Activated CD4-positive, alpha-beta T cell treated with anti-CD3 and anti-CD28 coated beads for 36 hours (primary cell): ENCODE data around the gene OR10J4. TPM values are rescaled to one million over a fixed set of nuclear protein-coding genes. Genes with fewer than 3 reads are reported as not detected.

Experiments
- ATAC-seq: fragments of 200-7000 bp; cut with Tn5 transposase; one replicate; pipeline ENCODE4 v1.10.0; 2021; ENCODE audit warnings: mild to moderate bottlenecking, moderate library complexity
- CTCF ChIA-PET: fragments of 350-600 bp; sonication (Branson Sonifier 250); formaldehyde crosslinking; loops from one replicate; lab custom pipeline; 2021; ENCODE audit warnings: antibody characterized with exemption; lab: Charles Lee
- POLR2A ChIA-PET: fragments of 350-600 bp; sonication (Branson Sonifier 250); formaldehyde crosslinking; loops from one replicate; lab custom pipeline; 2021; ENCODE audit warnings: antibody characterized with exemption, inconsistent platforms; lab: Charles Lee
- DNase-seq: peaks from one replicate; pipeline ENCODE4 v3.0.0-alpha.2; 2020
- H3K27ac Mint-ChIP-seq: one replicate; pipeline ENCODE4 v1.8.0; 2021; ENCODE audit warnings: mixed read lengths
- H3K27me3 Mint-ChIP-seq: one replicate; pipeline ENCODE4 v1.8.0; 2021; ENCODE audit warnings: mixed read lengths
- H3K36me3 Mint-ChIP-seq: one replicate; pipeline ENCODE4 v1.8.0; 2021; ENCODE audit warnings: low read depth, mixed read lengths
- H3K4me1 Mint-ChIP-seq: one replicate; pipeline ENCODE4 v1.8.0; 2021; ENCODE audit warnings: mixed read lengths
- H3K4me3 Mint-ChIP-seq: one replicate; pipeline ENCODE4 v1.8.0; 2021; ENCODE audit warnings: mild to moderate bottlenecking, moderate library complexity, mixed read lengths
- H3K9me3 Mint-ChIP-seq: one replicate; pipeline ENCODE4 v1.8.0; 2021; ENCODE audit warnings: low read depth, mixed read lengths
- intact Hi-C, 2 experiments: fragments of 100-400 bp; cut with DNase I in 1 of 2; cut with micrococcal nuclease in 1 of 2; formaldehyde crosslinking; loops; one replicate each; pipeline versions ENCODE4 v1.14.2 to v1.15.1; 2022 to 2024; cut with DNase I, micrococcal nuclease
- total RNA-seq, 2 experiments: library from RNA; stranded (reverse); gene quantifications; one replicate each; pipeline ENCODE4 v1.2.3, GENCODE V29; 2021

OR10J4 gene
- not detected for total RNA-seq

DNA sequence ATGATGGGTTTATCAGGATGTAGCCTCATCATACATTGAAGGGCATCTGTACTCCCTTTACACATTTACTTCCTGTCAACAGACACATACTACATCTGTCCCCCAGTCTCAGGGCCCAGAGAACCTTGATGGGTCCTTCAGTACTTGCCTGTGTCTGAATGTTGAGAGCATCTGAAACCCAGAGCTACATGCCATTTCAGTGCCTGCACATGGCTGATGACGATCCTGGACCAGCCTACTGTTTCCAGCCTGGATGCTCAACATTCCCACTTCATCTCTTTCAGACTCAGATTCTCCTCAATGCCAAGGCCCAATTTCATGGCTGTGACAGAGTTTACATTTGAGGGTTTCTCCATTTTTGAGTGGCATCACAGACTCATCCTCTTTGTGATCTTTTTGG, at the start of gene OR10J4:
Gene OR10J4, plus strand, starts transcription at position 301 of the 400 bp plus-strand sequence.
- no peaks in the 10 kb centered on the region for H3K4me1 Mint-ChIP-seq
- no peak within 1 kb of the TSS for H3K4me3 Mint-ChIP-seq
- peaks cover 5% of the 10 kb centered on the region for H3K27me3 Mint-ChIP-seq
- no peaks in the 10 kb centered on the region for H3K36me3 Mint-ChIP-seq
- no peaks in the 10 kb centered on the region for H3K9me3 Mint-ChIP-seq
- ATAC-seq (no peak), DNase-seq (no peak)
- ChIA-PET POLR2A (no interaction called here), CTCF (no interaction called here)
- no peak within 1 kb of the TSS for H3K27ac Mint-ChIP-seq
- intact Hi-C loops: no loop called here

- POLR2A ChIA-PET: no interaction called here
- H3K4me1 Mint-ChIP-seq: no peaks in the 10 kb centered on the region
These were observed 25.2 kb upstream of the OR10J4 start for GRCh38 chr1:159406821-159407220.

DNA sequence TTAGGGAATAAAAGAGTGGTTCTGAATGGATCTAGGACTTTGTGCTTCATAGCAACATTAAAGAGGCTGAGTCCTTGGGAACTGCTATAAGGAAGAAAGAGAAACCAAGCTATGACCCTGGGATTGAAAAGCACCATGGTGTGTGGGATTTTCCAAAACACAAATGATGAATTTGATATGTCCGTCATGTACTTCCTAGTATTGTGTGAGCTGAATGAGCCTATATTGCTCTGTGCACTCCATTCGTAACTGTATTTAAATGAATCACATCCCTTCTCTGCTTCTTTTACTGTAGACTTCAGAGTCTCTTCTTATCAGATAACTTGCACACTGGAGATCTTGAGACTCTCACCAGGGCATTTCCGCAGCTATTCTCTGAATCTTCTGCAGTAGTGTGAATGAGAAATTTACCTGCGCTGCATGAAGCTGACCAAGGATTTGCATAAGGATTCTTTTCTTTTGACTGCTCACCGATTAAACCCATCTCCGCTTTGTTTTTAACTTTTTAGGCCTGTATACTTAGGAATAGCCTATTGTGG, 23.1 kb upstream of the OR10J4 start:
- Mint-ChIP-seq H3K27me3 (peaks cover 4% of the 10 kb centered on the region), H3K36me3 (no peaks in the 10 kb centered on the region), H3K27ac (no peak overlapping the region), H3K4me1 (no peaks in the 10 kb centered on the region), H3K9me3 (peaks cover 2% of the 10 kb centered on the region), H3K4me3 (no peak overlapping the region)
- intact Hi-C loops: no loop called here
- ATAC-seq (no peak), DNase-seq (no peak)
- ChIA-PET CTCF (no interaction called here), POLR2A (no interaction called here)

More at GRCh38 chr1:159406821-159407220, 25.2 kb upstream of the OR10J4 start:
- DNase-seq (no peak), ATAC-seq (no peak)
- Mint-ChIP-seq H3K9me3 (peaks cover 2% of the 10 kb centered on the region), H3K27me3 (peaks cover 4% of the 10 kb centered on the region), H3K4me3 (no peak overlapping the region), H3K36me3 (no peaks in the 10 kb centered on the region), H3K27ac (no peak overlapping the region)
- CTCF ChIA-PET: no interaction called here
- intact Hi-C loops: no loop called here

DNA sequence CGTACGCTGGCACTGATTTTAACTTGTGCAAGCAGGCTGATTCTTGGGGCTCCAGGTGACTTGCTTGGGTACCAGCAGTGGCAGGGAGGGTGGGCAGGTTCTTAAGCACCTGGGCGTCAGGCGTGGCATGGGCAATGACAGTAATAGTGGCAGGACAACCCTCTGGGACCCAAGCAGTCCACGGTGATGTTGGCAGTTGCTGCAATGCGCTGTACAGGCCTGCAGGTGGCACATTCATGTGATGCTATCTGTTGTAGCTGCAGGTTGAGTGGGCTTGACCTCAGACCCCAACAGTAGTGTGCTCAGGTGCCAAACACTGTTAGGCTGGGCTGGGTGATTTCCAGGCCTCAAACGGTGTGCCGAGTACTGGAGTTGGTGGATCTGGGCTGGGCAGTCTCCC, 10.2 kb upstream of the OR10J4 start:
- ChIA-PET POLR2A (no interaction called here), CTCF (no interaction called here)
- Mint-ChIP-seq H3K27ac (no peak overlapping the region), H3K9me3 (peaks cover 20% of the 10 kb centered on the region), H3K4me3 (no peak overlapping the region), H3K27me3 (peaks cover 8% of the 10 kb centered on the region), H3K36me3 (no peaks in the 10 kb centered on the region), H3K4me1 (no peaks in the 10 kb centered on the region)
- no peak for DNase-seq
- ATAC-seq: no peak
- intact Hi-C loops: no loop called here

DNA sequence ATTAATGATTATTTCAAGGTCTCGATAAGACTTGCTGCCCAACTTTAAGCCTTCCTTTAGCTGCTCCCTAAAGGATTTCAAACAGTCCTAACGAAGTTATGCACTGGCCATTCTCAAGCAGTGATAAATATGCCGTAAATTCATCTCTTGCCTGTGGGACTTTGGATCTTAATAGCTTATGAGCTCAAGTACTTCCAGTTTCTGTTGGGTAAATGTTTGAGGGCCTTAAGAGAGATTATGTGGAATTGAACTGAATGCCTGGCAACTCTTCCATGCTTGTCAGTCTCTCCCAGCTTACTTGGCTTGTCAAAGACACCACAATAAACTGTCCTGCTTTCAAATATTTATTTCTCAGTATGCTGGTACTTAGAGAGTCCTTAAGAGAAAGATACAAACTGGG, 3.5 kb upstream of the OR10J4 start:
- intact Hi-C loops: no loop called here
- Mint-ChIP-seq H3K9me3 (no peaks in the 10 kb centered on the region), H3K4me1 (no peaks in the 10 kb centered on the region), H3K27me3 (peaks cover 7% of the 10 kb centered on the region), H3K4me3 (no peak overlapping the region), H3K36me3 (no peaks in the 10 kb centered on the region), H3K27ac (no peak overlapping the region)
- no peak for ATAC-seq
- CTCF ChIA-PET: no interaction called here
- POLR2A ChIA-PET: no interaction called here
- DNase-seq: no peak

- intact Hi-C loops: no loop called here
- H3K27me3 Mint-ChIP-seq: peaks cover 7% of the 10 kb centered on the region
- H3K4me1 Mint-ChIP-seq: no peaks in the 10 kb centered on the region
- no peaks in the 10 kb centered on the region for H3K9me3 Mint-ChIP-seq
- H3K36me3 Mint-ChIP-seq: no peaks in the 10 kb centered on the region
- ChIA-PET POLR2A (no interaction called here), CTCF (no interaction called here)
- H3K4me3 Mint-ChIP-seq: no peak overlapping the region
- ATAC-seq (no peak), DNase-seq (no peak)
- H3K27ac Mint-ChIP-seq: no peak overlapping the region
These were observed 2.7 kb upstream of the OR10J4 start for GRCh38 chr1:159429074-159429861.

DNA sequence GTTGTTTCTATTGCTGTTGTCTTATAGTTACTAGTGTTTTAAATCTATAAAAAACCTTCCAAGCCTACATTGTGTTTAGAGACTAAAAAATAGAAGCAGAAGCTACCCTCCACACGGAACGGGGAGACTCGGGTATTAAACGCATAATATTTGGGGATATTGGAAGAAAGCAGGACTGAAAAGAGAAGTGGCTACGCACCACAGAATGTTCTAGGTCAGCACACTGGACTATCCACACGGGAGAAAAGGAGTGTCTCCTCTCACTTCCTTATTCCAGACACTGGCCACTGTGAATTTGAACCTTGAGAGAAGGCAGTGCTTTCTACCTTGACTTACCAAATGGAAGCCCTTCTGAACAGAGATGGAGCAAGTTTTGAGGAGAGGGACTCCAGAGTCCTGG, 1.0 kb upstream of the OR10J4 start:
- ATAC-seq (no peak), DNase-seq (no peak)
- CTCF ChIA-PET: no interaction called here
- H3K9me3 Mint-ChIP-seq: no peaks in the 10 kb centered on the region
- POLR2A ChIA-PET: no interaction called here
- intact Hi-C loops: no loop called here
- no peak overlapping the region for H3K4me3 Mint-ChIP-seq
- H3K27me3 Mint-ChIP-seq: peaks cover 5% of the 10 kb centered on the region
- no peaks in the 10 kb centered on the region for H3K36me3 Mint-ChIP-seq
- H3K4me1 Mint-ChIP-seq: no peaks in the 10 kb centered on the region
- H3K27ac Mint-ChIP-seq: no peak overlapping the region

DNA sequence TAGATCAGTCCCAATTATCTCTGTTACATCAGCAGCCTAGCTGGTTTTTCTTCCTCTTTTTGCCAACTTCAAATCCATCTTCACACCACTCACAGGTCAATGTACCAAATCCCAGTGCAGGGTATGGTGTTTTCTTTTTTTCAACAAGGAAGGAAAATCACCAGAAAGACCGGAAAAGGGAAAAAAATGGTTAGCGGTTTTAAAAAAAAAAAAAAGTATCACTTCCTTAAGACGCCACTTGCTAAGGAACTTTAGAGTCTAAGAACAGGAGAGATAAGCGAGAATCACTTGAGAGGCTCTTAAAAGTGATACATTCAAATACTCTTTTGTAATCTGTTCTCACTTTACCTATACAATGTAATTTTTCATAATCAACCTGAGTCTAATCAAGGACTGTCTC, 4.5 kb downstream of the OR10J4 start:
- ChIA-PET POLR2A (no interaction called here), CTCF (interaction anchor here (0.6 to 1.0 kb wide), 2 partner anchors 74 to 1797 kb away, joined by 3 read pairs; no protein-coding TSS in a partner anchor)
- peaks cover 15% of the 10 kb centered on the region for H3K27me3 Mint-ChIP-seq
- DNase-seq (no peak), ATAC-seq (no peak)
- intact Hi-C loops: no loop called here
- H3K36me3 Mint-ChIP-seq: no peaks in the 10 kb centered on the region
- H3K4me3 Mint-ChIP-seq: no peak overlapping the region
- H3K9me3 Mint-ChIP-seq: no peaks in the 10 kb centered on the region
- no peak overlapping the region for H3K27ac Mint-ChIP-seq
- no peaks in the 10 kb centered on the region for H3K4me1 Mint-ChIP-seq

DNA sequence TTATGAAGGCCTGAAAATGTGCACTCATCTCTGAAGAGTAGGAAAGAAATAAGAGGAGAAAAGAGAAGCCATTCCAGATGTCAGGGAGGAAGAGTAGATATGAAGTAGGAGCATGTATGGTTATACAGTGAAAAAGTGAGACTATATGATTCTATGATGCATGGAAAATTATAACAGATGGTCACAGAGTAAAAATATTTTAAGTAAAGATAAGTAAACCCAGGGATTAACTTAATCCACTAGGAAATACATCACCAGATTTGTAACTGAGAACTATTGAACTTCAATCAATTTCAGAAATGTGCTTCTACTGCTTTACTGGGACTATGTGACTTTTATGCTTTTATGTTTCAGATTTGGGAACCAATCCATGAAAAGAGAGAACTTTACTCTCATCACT, 7.4 kb downstream of the OR10J4 start, which contains the start of gene OR10J1:
Gene OR10J1, plus strand, starts transcription at position 301 of the 400 bp plus-strand sequence. Its CDS starts 70 bp downstream, at position 371.
- no peak for ATAC-seq
- Mint-ChIP-seq H3K4me1 (no peaks in the 10 kb centered on the region), H3K9me3 (no peaks in the 10 kb centered on the region), H3K27ac (no peak within 1 kb of the TSS), H3K27me3 (peaks cover 13% of the 10 kb centered on the region), H3K36me3 (no peaks in the 10 kb centered on the region), H3K4me3 (no peak within 1 kb of the TSS)
- intact Hi-C loops: no loop called here
- ChIA-PET CTCF (no interaction called here), POLR2A (no interaction called here)
- no peak for DNase-seq

DNA sequence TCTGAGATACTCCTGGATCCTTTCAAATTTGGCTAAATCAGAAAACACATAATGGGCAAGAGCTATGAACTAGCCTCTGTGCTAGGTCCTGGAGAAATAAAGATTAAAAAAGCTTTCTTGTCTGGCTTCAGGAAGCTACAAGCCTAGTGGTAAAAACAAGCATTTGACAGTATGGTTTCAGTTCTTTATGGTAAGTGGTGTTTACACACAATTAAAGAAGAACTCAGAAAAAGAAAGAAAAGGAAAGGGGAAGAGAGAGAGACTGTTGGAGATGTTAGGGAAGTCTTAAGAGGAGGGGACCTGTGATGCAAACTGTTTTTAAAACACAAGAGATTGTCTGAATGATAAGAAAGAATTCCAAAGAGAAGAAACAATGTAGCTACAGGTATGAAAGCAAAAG, 9.4 kb downstream of the OR10J4 start:
- H3K27ac Mint-ChIP-seq: no peak overlapping the region
- ATAC-seq (no peak), DNase-seq (no peak)
- no peaks in the 10 kb centered on the region for H3K4me1 Mint-ChIP-seq
- peaks cover 11% of the 10 kb centered on the region for H3K27me3 Mint-ChIP-seq
- POLR2A ChIA-PET: no interaction called here
- intact Hi-C loops: no loop called here
- H3K4me3 Mint-ChIP-seq: no peak overlapping the region
- H3K9me3 Mint-ChIP-seq: no peaks in the 10 kb centered on the region
- H3K36me3 Mint-ChIP-seq: no peaks in the 10 kb centered on the region
- CTCF ChIA-PET: interaction anchor here (0.6 kb wide), 1 partner anchor 26 kb away, joined by 3 read pairs; no protein-coding TSS in a partner anchor

- ATAC-seq (no peak), DNase-seq (no peak)
- CTCF ChIA-PET: no interaction called here
These were observed 10.4 kb downstream of the OR10J4 start for GRCh38 chr1:159442428-159442827.

GRCh38 chr1:159443066-159443750, 11.2 kb downstream of the OR10J4 start:
- H3K4me1 Mint-ChIP-seq: no peaks in the 10 kb centered on the region
- no peak overlapping the region for H3K27ac Mint-ChIP-seq
- DNase-seq (no peak), ATAC-seq (no peak)
- no peak overlapping the region for H3K4me3 Mint-ChIP-seq
- no peaks in the 10 kb centered on the region for H3K36me3 Mint-ChIP-seq
- peaks cover 8% of the 10 kb centered on the region for H3K27me3 Mint-ChIP-seq
- CTCF ChIA-PET: no interaction called here
- H3K9me3 Mint-ChIP-seq: peaks cover 2% of the 10 kb centered on the region
- POLR2A ChIA-PET: no interaction called here
- intact Hi-C loops: no loop called here

More at GRCh38 chr1:159442428-159442827, 10.4 kb downstream of the OR10J4 start:
- Mint-ChIP-seq H3K4me1 (no peaks in the 10 kb centered on the region), H3K4me3 (no peak overlapping the region), H3K27ac (no peak overlapping the region), H3K36me3 (no peaks in the 10 kb centered on the region), H3K27me3 (peaks cover 11% of the 10 kb centered on the region), H3K9me3 (no peaks in the 10 kb centered on the region)
- intact Hi-C loops: no loop called here
- POLR2A ChIA-PET: no interaction called here
